SK-N-SH (cell line): ENCODE data around the gene UCN.

Experiments used
- CHD2 ChIP-seq: fragments of 150-350 bp; IDR thresholded peaks from 2 replicates; pipeline ENCODE4 v1.6.1; 2018; ENCODE audit warnings: low read length; ENCODE audit not compliant: partially characterized antibody
- EP300 ChIP-seq, 2 experiments: IDR thresholded peaks; 2 replicates each; pipeline versions ENCODE4 v1.4.0 to v1.6.1; 2012; ENCODE audit warnings: borderline replicate concordance in 1 of 2, low read depth in 1 of 2, low read length in 1 of 2
- GABPA ChIP-seq: IDR thresholded peaks from 2 replicates; pipeline ENCODE4 v1.4.0; 2012; ENCODE audit warnings: low read depth, mild to moderate bottlenecking
- JUND ChIP-seq: IDR thresholded peaks from 2 replicates; pipeline ENCODE4 v1.4.0; 2012
- RAD21 ChIP-seq: IDR thresholded peaks from 2 replicates; pipeline ENCODE4 v1.6.1; 2012; ENCODE audit warnings: mild to moderate bottlenecking, low read length
- RFX5 ChIP-seq: IDR thresholded peaks from 2 replicates; pipeline ENCODE4 v1.6.1; 2012; ENCODE audit warnings: mild to moderate bottlenecking, improper control_type of control experiment, low read length
- RXRA ChIP-seq: IDR thresholded peaks from 2 replicates; pipeline ENCODE4 v1.4.0; 2012; ENCODE audit warnings: low read depth, mild to moderate bottlenecking, borderline replicate concordance
- TF ChIP-seq, protein P1 (sequence below): fragments of 200-600 bp; sonication (generic); IDR thresholded peaks from 2 replicates; pipeline ENCODE4 v1.6.1; 2017; ENCODE audit warnings: antibody characterized with exemption, mild to moderate bottlenecking, moderate library complexity
- TF ChIP-seq, protein P2 (sequence below): IDR thresholded peaks from 2 replicates; pipeline ENCODE4 v1.4.0; 2012; ENCODE audit warnings: low read depth, borderline replicate concordance
- TF ChIP-seq, protein P3 (sequence below): IDR thresholded peaks from 2 replicates; pipeline ENCODE4 v1.4.0; 2012; ENCODE audit warnings: low read depth
- TF ChIP-seq, protein P4 (sequence below): IDR thresholded peaks from 2 replicates; pipeline ENCODE4; 2012

DNA sequence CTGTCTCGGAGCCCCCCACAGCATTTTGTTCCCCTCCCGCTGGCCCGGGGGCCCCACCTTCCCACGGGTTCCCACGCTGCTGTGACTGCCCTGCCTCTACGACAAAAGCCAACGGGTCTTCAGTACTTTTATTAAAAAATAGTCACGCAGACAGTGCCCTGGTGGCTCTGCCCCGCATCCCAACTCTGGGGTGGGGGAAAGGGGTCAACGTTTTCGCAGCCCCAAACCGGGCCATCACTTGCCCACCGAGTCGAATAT is 1.0 kb downstream of the UCN start:
- TF ChIP-seq GABPA (no peak), CHD2 (no peak), RAD21 (no peak), JUND (no peak), EP300 (IDR thresholded peaks at IDR 0.05; ENCODE audit: borderline replicate concordance in 1 of 2, low read depth in 1 of 2, low read length in 1 of 2) (no peak), RXRA (no peak), RFX5 (no peak)
- TF ChIP-seq, protein P1, sequence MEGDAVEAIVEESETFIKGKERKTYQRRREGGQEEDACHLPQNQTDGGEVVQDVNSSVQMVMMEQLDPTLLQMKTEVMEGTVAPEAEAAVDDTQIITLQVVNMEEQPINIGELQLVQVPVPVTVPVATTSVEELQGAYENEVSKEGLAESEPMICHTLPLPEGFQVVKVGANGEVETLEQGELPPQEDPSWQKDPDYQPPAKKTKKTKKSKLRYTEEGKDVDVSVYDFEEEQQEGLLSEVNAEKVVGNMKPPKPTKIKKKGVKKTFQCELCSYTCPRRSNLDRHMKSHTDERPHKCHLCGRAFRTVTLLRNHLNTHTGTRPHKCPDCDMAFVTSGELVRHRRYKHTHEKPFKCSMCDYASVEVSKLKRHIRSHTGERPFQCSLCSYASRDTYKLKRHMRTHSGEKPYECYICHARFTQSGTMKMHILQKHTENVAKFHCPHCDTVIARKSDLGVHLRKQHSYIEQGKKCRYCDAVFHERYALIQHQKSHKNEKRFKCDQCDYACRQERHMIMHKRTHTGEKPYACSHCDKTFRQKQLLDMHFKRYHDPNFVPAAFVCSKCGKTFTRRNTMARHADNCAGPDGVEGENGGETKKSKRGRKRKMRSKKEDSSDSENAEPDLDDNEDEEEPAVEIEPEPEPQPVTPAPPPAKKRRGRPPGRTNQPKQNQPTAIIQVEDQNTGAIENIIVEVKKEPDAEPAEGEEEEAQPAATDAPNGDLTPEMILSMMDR: no peak
- TF ChIP-seq, protein P2, sequence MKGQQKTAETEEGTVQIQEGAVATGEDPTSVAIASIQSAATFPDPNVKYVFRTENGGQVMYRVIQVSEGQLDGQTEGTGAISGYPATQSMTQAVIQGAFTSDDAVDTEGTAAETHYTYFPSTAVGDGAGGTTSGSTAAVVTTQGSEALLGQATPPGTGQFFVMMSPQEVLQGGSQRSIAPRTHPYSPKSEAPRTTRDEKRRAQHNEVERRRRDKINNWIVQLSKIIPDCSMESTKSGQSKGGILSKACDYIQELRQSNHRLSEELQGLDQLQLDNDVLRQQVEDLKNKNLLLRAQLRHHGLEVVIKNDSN: no peak
- TF ChIP-seq, protein P3, sequence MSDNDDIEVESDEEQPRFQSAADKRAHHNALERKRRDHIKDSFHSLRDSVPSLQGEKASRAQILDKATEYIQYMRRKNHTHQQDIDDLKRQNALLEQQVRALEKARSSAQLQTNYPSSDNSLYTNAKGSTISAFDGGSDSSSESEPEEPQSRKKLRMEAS: no peak
- TF ChIP-seq, protein P4, sequence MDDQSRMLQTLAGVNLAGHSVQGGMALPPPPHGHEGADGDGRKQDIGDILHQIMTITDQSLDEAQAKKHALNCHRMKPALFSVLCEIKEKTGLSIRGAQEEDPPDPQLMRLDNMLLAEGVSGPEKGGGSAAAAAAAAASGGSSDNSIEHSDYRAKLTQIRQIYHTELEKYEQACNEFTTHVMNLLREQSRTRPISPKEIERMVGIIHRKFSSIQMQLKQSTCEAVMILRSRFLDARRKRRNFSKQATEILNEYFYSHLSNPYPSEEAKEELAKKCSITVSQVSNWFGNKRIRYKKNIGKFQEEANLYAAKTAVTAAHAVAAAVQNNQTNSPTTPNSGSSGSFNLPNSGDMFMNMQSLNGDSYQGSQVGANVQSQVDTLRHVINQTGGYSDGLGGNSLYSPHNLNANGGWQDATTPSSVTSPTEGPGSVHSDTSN: no peak
